Right lobe of liver (tissue), 6 donors: ENCODE data around the gene CERT1. TPM values are rescaled to one million over a fixed set of nuclear protein-coding genes. Genes with fewer than 3 reads are reported as not detected.

Experiments
- ATAC-seq, 4 donors: fragments of 200-7000 bp; cut with Tn5 transposase; one replicate each; pipeline ENCODE4 v1.9.1; 2020; ENCODE audit warnings: mild to moderate bottlenecking in 4 of 4, moderate library complexity in 4 of 4
- DNase-seq, 3 donors: peaks; one replicate each; pipeline ENCODE4 v3.0.0-alpha.2; 2020
- H3K27ac ChIP-seq, 3 donors: fragments of 200-600 bp; one replicate each; pipeline ENCODE4 v1.8.0; 2022
- H3K27me3 ChIP-seq, 2 donors: fragments of 200-600 bp; one replicate each; pipeline ENCODE4 v1.8.0; 2022
- H3K36me3 ChIP-seq, 4 donors: fragments of 200-600 bp; sonication (generic) in 1 of 4; one replicate each; pipeline versions ENCODE4 v1.5.1 to v1.8.0; 2017 to 2022; ENCODE audit warnings: control low read depth in 1 of 4
- H3K4me1 ChIP-seq, 4 donors: fragments of 200-600 bp; sonication (generic) in 1 of 4; one replicate each; pipeline versions ENCODE4 v1.5.1 to v1.8.0; 2017 to 2022; ENCODE audit warnings: control low read depth in 1 of 4
- H3K4me3 ChIP-seq, 3 donors: fragments of 200-600 bp; one replicate each; pipeline ENCODE4 v1.8.0; 2022
- H3K9me3 ChIP-seq, 4 donors: fragments of 200-600 bp; sonication (generic) in 1 of 4; one replicate each; pipeline versions ENCODE4 v1.5.1 to v1.8.0; 2017 to 2022; ENCODE audit warnings: control low read depth in 1 of 4
- CTCF ChIP-seq, 4 donors: fragments of 200-600 bp in 3 of 4; fragments of 450-650 bp in 1 of 4; IDR thresholded peaks; one replicate each; pipeline versions ENCODE4 v1.5.1 to v1.8.0; 2016 to 2022; ENCODE audit warnings: antibody characterized with exemption in 4 of 4, mild to moderate bottlenecking in 2 of 4
- POLR2A ChIP-seq: fragments of 450-650 bp; IDR thresholded peaks from one replicate; pipeline ENCODE4 v1.6.1; 2017; ENCODE audit warnings: antibody characterized with exemption, mild to moderate bottlenecking
- WGBS: methylation state at CpG from one replicate; pipeline ENCODE4 v1.1.6; 2018; ENCODE audit warnings: low coverage, low lambda C conversion rate; ENCODE audit not compliant: insufficient coverage; ENCODE audit errors: missing lambda C conversion rate; 5-methylcytosine and 5-hydroxymethylcytosine counted together
- intact Hi-C, 2 donors: fragments of 100-400 bp; cut with DNase I; formaldehyde crosslinking; loops; one replicate each; pipeline versions ENCODE4 v1.11.2 to v1.14.1; 2022
- total RNA-seq, 6 experiments: library from RNA; depleted of rRNA in 2 of 6; stranded (reverse); fragments of >200 nt in 2 of 6; fragmentation: NEBNext Ultra II Directional in 3 of 6; extraction: Animal tissue kit (Norgen Biotek cat#: 25700) in 3 of 6; gene quantifications; one replicate each; pipeline versions ENCODE4 v1.1.0 to v1.2.4, GENCODE V29; 2016 to 2023
- donor health status: DM: no; HTN: yes; CAD: no.
- donor health status: DM: no; HTN: no; CAD: no.
- donor health status: DM: no; HTN: no; CAD: no.
- donor health status: DM: no; HTN: yes; CAD: no.
- donor health status: DM: no; HTN: yes; CAD: no.

CERT1 gene
- total RNA-seq, 6 experiments from 2014 or later = 14.6 to 25.5 (median 19.7) TPM

DNA sequence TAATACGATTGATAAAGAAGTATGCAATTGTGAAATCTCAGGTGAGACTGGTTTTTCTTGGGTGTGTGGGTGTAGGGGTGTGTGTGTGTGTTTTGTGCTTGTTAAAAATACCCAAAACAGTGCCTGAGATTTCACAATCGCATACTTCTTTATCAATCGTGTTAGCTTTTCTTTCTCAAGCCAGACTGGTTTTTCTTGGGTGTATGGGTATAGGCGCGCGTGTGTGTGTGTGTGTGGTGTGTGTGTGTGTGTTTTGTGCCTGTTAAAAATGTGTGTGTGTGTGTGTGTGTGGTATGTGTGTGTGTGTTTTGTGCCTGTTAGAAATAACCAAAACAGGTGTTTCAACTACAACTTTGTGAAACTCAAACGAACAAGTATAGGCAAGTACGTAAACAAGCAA lies 53.7 kb downstream of the CERT1 start:
- H3K9me3 ChIP-seq = no peaks in the 10 kb centered on the region
- ATAC-seq = no peak
- H3K27ac ChIP-seq = no peak overlapping the region
- no peak for DNase-seq
- H3K36me3 ChIP-seq = no peaks in the 10 kb centered on the region
- TF ChIP-seq POLR2A (no peak), CTCF (IDR thresholded peaks at IDR 0.05) (no peak)
- H3K4me3 ChIP-seq = no peak overlapping the region
- 84% methylated on average over 8 of the region's 8 CpGs for WGBS
- no peaks in the 10 kb centered on the region for H3K27me3 ChIP-seq
- intact Hi-C loops = no loop called here
- H3K4me1 ChIP-seq = peaks cover 0 to 7% (median 0%) of the 10 kb centered on the region in 4 donors

DNA sequence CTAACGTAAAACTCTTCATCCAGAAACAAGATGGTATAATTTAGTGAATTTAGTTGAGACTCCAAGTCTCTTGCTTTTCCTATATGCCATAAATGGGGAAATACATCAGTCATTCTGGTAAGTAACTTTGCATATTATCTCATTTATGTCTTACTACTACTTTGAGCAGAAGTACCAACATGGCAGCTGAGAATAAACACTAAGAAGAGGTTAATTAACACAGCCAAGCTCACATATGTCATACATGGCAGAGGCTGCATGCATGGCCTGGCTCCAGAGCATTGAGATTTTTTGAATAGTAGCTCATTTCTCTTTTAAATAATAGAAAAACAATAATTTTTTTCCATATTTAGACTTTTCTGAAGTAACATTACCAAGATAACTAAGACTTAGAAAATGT lies 54.3 kb downstream of the CERT1 start:
- Histone ChIP-seq H3K36me3 (no peaks in the 10 kb centered on the region), H3K4me3 (no peak overlapping the region), H3K27me3 (no peaks in the 10 kb centered on the region), H3K9me3 (no peaks in the 10 kb centered on the region), H3K27ac (no peak overlapping the region), H3K4me1 (peaks cover 0 to 7% (median 0%) of the 10 kb centered on the region in 4 donors)
- TF ChIP-seq POLR2A (no peak), CTCF (IDR thresholded peaks at IDR 0.05) (no peak)
- ATAC-seq (no peak), DNase-seq (no peak)
- intact Hi-C loops = no loop called here
- WGBS = 88% methylated on average over 1 of the region's 1 CpG

- intact Hi-C loops = no loop called here
- WGBS = 100% methylated on average over 1 of the region's 1 CpG
Observed at GRCh38 chr5:75450069-75450468, 61.4 kb downstream of the CERT1 start.

GRCh38 chr5:75446068-75446467 lies 65.4 kb downstream of the CERT1 start:
- Histone ChIP-seq H3K27me3 (no peaks in the 10 kb centered on the region), H3K27ac (no peak overlapping the region), H3K9me3 (no peaks in the 10 kb centered on the region), H3K36me3 (no peaks in the 10 kb centered on the region), H3K4me3 (no peak overlapping the region), H3K4me1 (no peaks in the 10 kb centered on the region)
- ATAC-seq = no peak
- TF ChIP-seq CTCF (IDR thresholded peaks at IDR 0.05) (no peak), POLR2A (no peak)
- intact Hi-C loops = no loop called here
- 86% methylated on average over 2 of the region's 2 CpGs for whole genome bisulfite sequencing
- DNase-seq = no peak

More at GRCh38 chr5:75450069-75450468, 61.4 kb downstream of the CERT1 start:
- Histone ChIP-seq H3K27me3 (no peaks in the 10 kb centered on the region), H3K4me3 (no peak overlapping the region), H3K27ac (no peak overlapping the region), H3K4me1 (no peaks in the 10 kb centered on the region), H3K36me3 (no peaks in the 10 kb centered on the region), H3K9me3 (no peaks in the 10 kb centered on the region)
- TF ChIP-seq POLR2A (no peak), CTCF (IDR thresholded peaks at IDR 0.05) (no peak)
- ATAC-seq (no peak), DNase-seq (no peak)

DNA sequence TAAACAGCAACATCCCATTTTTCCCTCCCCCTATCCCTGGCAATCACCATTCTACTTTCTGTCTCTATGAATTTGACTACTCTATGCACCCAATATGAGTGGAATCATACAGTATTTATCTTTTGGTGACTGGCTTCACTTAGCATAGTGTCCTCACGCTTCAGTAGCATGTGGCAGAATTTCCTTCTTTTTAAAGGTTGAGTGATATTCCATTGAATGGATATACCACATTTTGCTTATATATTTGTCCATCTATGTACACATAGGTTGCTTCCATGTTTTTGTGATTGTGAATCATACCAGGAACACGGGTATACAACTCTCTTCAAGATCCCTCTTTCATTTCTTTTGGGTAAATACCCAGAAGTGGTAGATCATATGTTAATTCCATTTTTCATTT lies 69.9 kb downstream of the CERT1 start:
- no peak for TF ChIP-seq CTCF (IDR thresholded peaks at IDR 0.05)
- TF ChIP-seq POLR2A = no peak
- Histone ChIP-seq H3K27me3 (no peaks in the 10 kb centered on the region), H3K27ac (no peak overlapping the region), H3K9me3 (no peaks in the 10 kb centered on the region), H3K4me3 (no peak overlapping the region), H3K36me3 (no peaks in the 10 kb centered on the region), H3K4me1 (no peaks in the 10 kb centered on the region)
- no peak for DNase-seq
- ATAC-seq = no peak
- intact Hi-C loops = no loop called here
- WGBS = 95% methylated on average over 2 of the region's 2 CpGs
